OCI-LY7 (cell line): ENCODE data around the gene TAS2R50. TPM values are rescaled to one million over a fixed set of nuclear protein-coding genes. Genes with fewer than 3 reads are reported as not detected.

Experiments
- BruUV-seq: library from RNA; stranded (reverse); fragments of 400-500 nt; replicated peaks from 2 replicates; lab custom pipeline; 2021; lab: Mats Ljungman, UMichigan
- CTCF ChIA-PET: fragments of 300-600 bp; sonication (Branson Sonifier 250); formaldehyde crosslinking; loops from one replicate; lab custom pipeline; 2022; ENCODE audit warnings: antibody characterized with exemption; ENCODE audit not compliant: unreplicated experiment; lab: Charles Lee
- POLR2A ChIA-PET: fragments of 300-600 bp; sonication (Branson Sonifier 250); formaldehyde crosslinking; loops from one replicate; lab custom pipeline; 2022; ENCODE audit warnings: antibody characterized with exemption; lab: Charles Lee
- DNase-seq: peaks from one replicate; pipeline ENCODE4 v3.0.0-alpha.2; 2015; ENCODE audit warnings: low spot score
- H2AFZ ChIP-seq: fragments of 200-600 bp; sonication (generic), shearing (Covaris generic); 2 replicates; pipeline ENCODE4 v1.6.1; 2014; ENCODE audit warnings: mild to moderate bottlenecking, antibody characterized with exemption, low read length, moderate library complexity
- H3K27ac ChIP-seq: fragments of 200-600 bp; sonication (generic); 2 replicates; pipeline ENCODE4 v1.5.1; 2014; ENCODE audit warnings: mixed run types, low read depth, mild to moderate bottlenecking, moderate library complexity, low read length, inconsistent platforms; ENCODE audit not compliant: poor library complexity, severe bottlenecking
- H3K36me3 ChIP-seq: fragments of 200-600 bp; sonication (generic); 2 replicates; pipeline ENCODE4 v1.6.1; 2014; ENCODE audit warnings: mild to moderate bottlenecking, antibody characterized with exemption, low read length, moderate library complexity, mixed read lengths; ENCODE audit not compliant: insufficient read depth
- H3K4me1 ChIP-seq: fragments of 200-600 bp; sonication (generic); 2 replicates; pipeline ENCODE4 v1.5.1; 2014; ENCODE audit warnings: mild to moderate bottlenecking, low read length; ENCODE audit not compliant: insufficient read depth, poor library complexity, severe bottlenecking
- H3K4me2 ChIP-seq: fragments of 200-600 bp; sonication (generic); 2 replicates; pipeline ENCODE4 v1.6.1; 2014; ENCODE audit warnings: mild to moderate bottlenecking, low read length
- H3K4me3 ChIP-seq: fragments of 200-600 bp; sonication (generic); 2 replicates; pipeline ENCODE4 v1.5.1; 2014; ENCODE audit warnings: mild to moderate bottlenecking, low read depth, low read length; ENCODE audit not compliant: poor library complexity, severe bottlenecking
- H3K79me2 ChIP-seq: fragments of 200-600 bp; sonication (generic); 2 replicates; pipeline ENCODE4 v1.6.1; 2016; ENCODE audit warnings: low read depth, mild to moderate bottlenecking, low read length, moderate library complexity, mixed read lengths; ENCODE audit not compliant: insufficient read depth
- H3K9me2 ChIP-seq: fragments of 200-600 bp; sonication (generic); 2 replicates; pipeline ENCODE4 v1.6.1; 2016; ENCODE audit warnings: mild to moderate bottlenecking, low read length, mixed read lengths; ENCODE audit not compliant: insufficient read depth
- H3K9me3 ChIP-seq: fragments of 200-600 bp; sonication (generic); 2 replicates; pipeline ENCODE4 v1.6.1; 2014; ENCODE audit warnings: mild to moderate bottlenecking, mixed run types, low read length, mixed read lengths
- H4K20me1 ChIP-seq: fragments of 200-600 bp; sonication (generic); 2 replicates; pipeline ENCODE4 v1.6.1; 2014; ENCODE audit warnings: mild to moderate bottlenecking, antibody characterized with exemption, low read length, moderate library complexity, mixed read lengths; ENCODE audit not compliant: insufficient read depth
- CTCF ChIP-seq: fragments of 200-600 bp; sonication (generic); conservative IDR thresholded peaks from 2 replicates; pipeline ENCODE4 v1.5.1; 2014; ENCODE audit warnings: mild to moderate bottlenecking, antibody characterized with exemption, low read length, moderate library complexity, mixed read lengths
- EZH2phosphoT487 ChIP-seq: fragments of 200-600 bp; sonication (generic); IDR thresholded peaks from 2 replicates; pipeline ENCODE4 v1.6.1; 2018; ENCODE audit warnings: low read depth, borderline replicate concordance, mild to moderate bottlenecking, mixed run types, antibody characterized with exemption, low read length, moderate library complexity, mixed read lengths
- intact Hi-C: fragments of 100-400 bp; cut with micrococcal nuclease; formaldehyde crosslinking; loops from one replicate; pipeline ENCODE4 v1.10.0; 2022; ENCODE audit not compliant: unreplicated experiment
- total RNA-seq, 2 experiments: library from RNA; depleted of rRNA in 1 of 2; stranded (reverse); fragments of >200 nt in 1 of 2; shearing (Covaris generic) in 1 of 2; gene quantifications; 2 replicates each; pipeline ENCODE4 v1.2.3, GENCODE V29; 2014 to 2022

Gene TAS2R50
- total RNA-seq, 2 experiments from 2014 or later: 1.4 to 1.6 TPM

DNA sequence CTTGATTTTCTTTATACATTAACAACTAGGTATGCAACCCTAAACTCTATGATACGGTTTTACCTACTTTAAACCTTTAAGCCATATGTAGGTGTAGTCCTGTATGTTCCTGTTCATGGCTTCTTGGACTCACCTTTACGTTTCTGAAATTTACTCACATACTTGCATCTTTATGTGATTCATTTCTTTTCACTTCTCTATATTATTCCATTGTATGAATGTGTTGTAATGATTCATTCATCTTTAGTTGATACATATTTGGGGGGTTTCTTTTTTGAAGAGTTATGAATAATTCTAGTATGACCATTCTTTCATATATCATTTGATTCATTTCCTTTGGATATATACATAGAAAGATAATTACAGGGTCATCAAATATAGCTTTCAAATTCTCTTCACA is 2.4 kb upstream of the TAS2R50 start:
- Histone ChIP-seq H2AFZ (no peak overlapping the region), H4K20me1 (no peaks in the 10 kb centered on the region), H3K9me3 (no peaks in the 10 kb centered on the region), H3K79me2 (no peaks in the 10 kb centered on the region), H3K27ac (no peak overlapping the region), H3K9me2 (no peaks in the 10 kb centered on the region), H3K4me1 (no peaks in the 10 kb centered on the region), H3K36me3 (no peaks in the 10 kb centered on the region), H3K4me3 (no peak overlapping the region), H3K4me2 (no peak overlapping the region)
- ChIA-PET CTCF (no interaction called here), POLR2A (no interaction called here)
- TF ChIP-seq EZH2phosphoT487: no peak
- no peak for TF ChIP-seq CTCF
- no TSS peak for BruUV-seq
- no peak for DNase-seq
- intact Hi-C loops: no loop called here

DNA sequence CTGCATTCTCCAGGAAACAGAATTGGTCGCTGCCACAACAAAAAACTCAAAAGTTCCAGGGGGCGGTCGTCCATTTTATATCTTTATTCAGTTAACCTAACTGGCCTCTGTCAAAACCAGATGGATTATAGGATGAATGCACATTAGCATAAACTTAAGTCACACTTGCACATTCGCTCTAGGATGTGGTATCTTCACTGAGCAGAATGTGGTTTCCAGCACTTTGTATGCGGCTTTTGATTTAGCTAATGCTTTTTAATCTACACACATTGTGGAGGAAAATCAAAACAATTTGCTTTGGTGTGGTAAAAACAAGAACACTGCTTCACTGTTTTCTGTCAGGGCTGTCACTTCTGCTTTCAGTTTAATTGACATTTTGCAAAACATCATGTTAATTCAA is 4.5 kb downstream of the TAS2R50 start:
- intact Hi-C loops: no loop called here
- POLR2A ChIA-PET: interaction anchor here (0.9 to 1.2 kb wide), 2 partner anchors 13 to 20 kb away, joined by 3 to 4 read pairs; no protein-coding TSS in a partner anchor
- no peak for TF ChIP-seq EZH2phosphoT487
- no peak for TF ChIP-seq CTCF

DNA sequence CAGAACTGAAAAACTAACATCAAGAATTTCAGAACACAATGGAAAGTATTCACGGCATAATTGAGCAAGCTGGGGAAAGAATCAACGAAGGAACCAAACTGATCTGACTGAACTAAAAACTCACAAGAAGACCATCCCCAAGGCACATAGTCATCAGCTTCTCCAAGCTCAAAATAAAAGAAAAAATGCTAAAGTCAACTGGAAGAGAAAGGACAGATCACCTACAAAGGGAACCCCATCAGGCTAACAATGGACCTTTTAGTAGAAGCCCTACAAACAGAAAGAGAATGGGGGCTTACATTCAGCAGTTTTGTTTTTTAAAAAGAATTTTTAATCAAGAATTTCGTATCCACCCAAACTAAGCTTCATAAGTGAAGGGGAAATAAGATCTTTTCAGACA is 11.7 kb downstream of the TAS2R50 start:
- H3K9me2 ChIP-seq: no peaks in the 10 kb centered on the region
- TF ChIP-seq CTCF (no peak), EZH2phosphoT487 (no peak)
- no peak for DNase-seq
- intact Hi-C loops: no loop called here
- ChIA-PET POLR2A (interaction anchor here (0.6 kb wide), 1 partner anchor 553 kb away, joined by 3 read pairs; no protein-coding TSS in a partner anchor), CTCF (no interaction called here)
- no peak overlapping the region for H2AFZ ChIP-seq
- no peaks in the 10 kb centered on the region for H3K4me1 ChIP-seq
- H3K4me2 ChIP-seq: no peak overlapping the region
- no peaks in the 10 kb centered on the region for H4K20me1 ChIP-seq
- no peaks in the 10 kb centered on the region for H3K36me3 ChIP-seq
- H3K9me3 ChIP-seq: no peaks in the 10 kb centered on the region
- H3K27ac ChIP-seq: no peak overlapping the region
- H3K79me2 ChIP-seq: no peaks in the 10 kb centered on the region
- no TSS peak for BruUV-seq
- H3K4me3 ChIP-seq: no peak overlapping the region

More for the DNA sequence above, 4.5 kb downstream of the TAS2R50 start:
- CTCF ChIA-PET: no interaction called here
- H3K4me3 ChIP-seq: no peak overlapping the region
- no peak overlapping the region for H3K4me2 ChIP-seq
- no peak overlapping the region for H3K27ac ChIP-seq
- H3K4me1 ChIP-seq: no peaks in the 10 kb centered on the region
- no peak for DNase-seq
- no peaks in the 10 kb centered on the region; the same call in 1 of the 2 replicates for H4K20me1 ChIP-seq
- H3K9me3 ChIP-seq: no peaks in the 10 kb centered on the region
- no peaks in the 10 kb centered on the region for H3K79me2 ChIP-seq
- H3K36me3 ChIP-seq: no peaks in the 10 kb centered on the region
- BruUV-seq: no TSS peak
- no peaks in the 10 kb centered on the region for H3K9me2 ChIP-seq
- H2AFZ ChIP-seq: no peak overlapping the region
